B cell (primary cell): ENCODE data around the gene OSBP2.

ENCODE experiments used
- CTCF ChIP-seq: fragments of 200-600 bp; IDR thresholded peaks from one replicate; pipeline ENCODE4 v1.8.0; 2022; ENCODE audit warnings: antibody characterized with exemption, mild to moderate bottlenecking
- EZH2 ChIP-seq: IDR thresholded peaks from 2 replicates; pipeline ENCODE4 v1.6.1; 2012; ENCODE audit warnings: borderline replicate concordance, low read depth, mild to moderate bottlenecking, moderate library complexity, low read length; ENCODE audit not compliant: insufficient read depth, poor library complexity, severe bottlenecking

GRCh38 chr22:30871391-30872284 is 177.0 kb downstream of the OSBP2 start:
- TF ChIP-seq CTCF (no peak), EZH2 (no peak)
